ENCODE measurements around the gene CDC25B.
"Not testable (repeated sequence)": the region's sequence is repeated elsewhere in the genome, so short reads cannot be mapped to it uniquely, and the experiment has no call there.

CDC25B gene

GRCh38 chr20:3842348-3842930, 46.3 kb downstream of the CDC25B start:
- no peak for DNase-seq

GRCh38 chr20:3843490-3843889, 47.4 kb downstream of the CDC25B start:
- no peak for DNase-seq

GRCh38 chr20:3843990-3844619, 48.0 kb downstream of the CDC25B start:
- DNase-seq, result not testable (repeated sequence)

GRCh38 chr20:3846378-3846739, 50.2 kb downstream of the CDC25B start:
- no peak for DNase-seq

- DNase-seq, result peak; percentile 94
Measured at GRCh38 chr20:3846740-3847428, 50.8 kb downstream of the CDC25B start, which contains the start of gene MAVS. TSS of gene MAVS (plus strand) at chr20:3846834. CDS start at chr20:3854625, 7,791 bp downstream.

- DNase-seq, result no peak
Measured at GRCh38 chr20:3847429-3847940, 51.4 kb downstream of the CDC25B start.

GRCh38 chr20:3848565-3848964, 52.5 kb downstream of the CDC25B start:
- DNase-seq, result no peak

- DNase-seq, result no peak
Measured at GRCh38 chr20:3854462-3854871, 58.4 kb downstream of the CDC25B start.

All from eye (tissue), 1 donor.